ENCODE data around the gene MED25. TPM values are rescaled to one million over a fixed set of nuclear protein-coding genes. Genes with fewer than 3 reads are reported as not detected.
A peak's percentile ranks its signal among the peaks of the same experiment; 100 is the strongest.

MED25 gene
- total RNA-seq, 1 experiment from 2014 or later = 81.2 TPM

DNA sequence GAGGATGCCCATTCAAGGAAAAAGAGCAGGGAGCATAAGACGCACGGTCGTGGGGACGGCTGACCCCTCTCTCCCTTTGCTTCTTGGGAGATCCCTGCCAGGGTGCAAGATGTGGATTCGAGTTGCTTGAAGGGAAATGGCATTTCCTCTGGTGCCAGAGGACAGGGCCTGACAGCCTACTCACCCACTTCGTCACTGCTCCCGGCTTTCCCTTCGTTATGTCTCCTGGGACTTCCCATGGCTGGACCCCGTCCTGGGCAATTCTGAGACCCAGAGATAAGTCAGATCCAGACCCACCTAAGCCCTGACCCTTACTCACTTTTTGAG is 60.6 kb downstream of the MED25 start:
- peaks cover 44% of the 10 kb centered on the region for H3K36me3 Mint-ChIP-seq
- CTCF ChIA-PET = interaction anchor here (1.0 to 1.9 kb wide), 3 partner anchors 9 to 12 kb away, joined by 4 to 12 read pairs (median 4); no protein-coding TSS in a partner anchor
- DNase-seq (ENCODE audit: low spot score) (no peak), ATAC-seq (no peak)
- no peaks in the 10 kb centered on the region for H3K9me3 Mint-ChIP-seq
- POLR2A ChIA-PET = interaction anchor here (0.6 kb wide), 1 partner anchor 42 kb away, joined by 3 read pairs; no protein-coding TSS in a partner anchor
- TF ChIP-seq ZNF512 (CRISPR knock-in tag; IDR thresholded peaks at IDR 0.05; ENCODE audit: borderline replicate concordance) (no peak), ZNF317 (CRISPR knock-in tag; IDR thresholded peaks at IDR 0.05; ENCODE audit: borderline replicate concordance, low read depth) (no peak), FOXJ3 (CRISPR knock-in tag; IDR thresholded peaks at IDR 0.05; ENCODE audit: borderline replicate concordance) (no peak), JUN (CRISPR knock-in tag; IDR thresholded peaks at IDR 0.05) (no peak), ATF6 (CRISPR knock-in tag; IDR thresholded peaks at IDR 0.05) (no peak), CREM (CRISPR knock-in tag; IDR thresholded peaks at IDR 0.05) (no peak)
- TF ChIP-seq, protein P1, sequence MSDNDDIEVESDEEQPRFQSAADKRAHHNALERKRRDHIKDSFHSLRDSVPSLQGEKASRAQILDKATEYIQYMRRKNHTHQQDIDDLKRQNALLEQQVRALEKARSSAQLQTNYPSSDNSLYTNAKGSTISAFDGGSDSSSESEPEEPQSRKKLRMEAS (CRISPR knock-in tag; IDR thresholded peaks at IDR 0.05) = no peak
- TF ChIP-seq, protein P2, sequence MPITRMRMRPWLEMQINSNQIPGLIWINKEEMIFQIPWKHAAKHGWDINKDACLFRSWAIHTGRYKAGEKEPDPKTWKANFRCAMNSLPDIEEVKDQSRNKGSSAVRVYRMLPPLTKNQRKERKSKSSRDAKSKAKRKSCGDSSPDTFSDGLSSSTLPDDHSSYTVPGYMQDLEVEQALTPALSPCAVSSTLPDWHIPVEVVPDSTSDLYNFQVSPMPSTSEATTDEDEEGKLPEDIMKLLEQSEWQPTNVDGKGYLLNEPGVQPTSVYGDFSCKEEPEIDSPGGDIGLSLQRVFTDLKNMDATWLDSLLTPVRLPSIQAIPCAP (CRISPR knock-in tag; IDR thresholded peaks at IDR 0.05) = no peak
- no peak overlapping the region for H3K4me3 Mint-ChIP-seq
- H3K4me1 Mint-ChIP-seq = peaks cover 23% of the 10 kb centered on the region
- H3K27me3 Mint-ChIP-seq (ENCODE audit: low read depth) = no peaks in the 10 kb centered on the region
- H3K27ac Mint-ChIP-seq = peak overlapping the region; percentile 100

DNA sequence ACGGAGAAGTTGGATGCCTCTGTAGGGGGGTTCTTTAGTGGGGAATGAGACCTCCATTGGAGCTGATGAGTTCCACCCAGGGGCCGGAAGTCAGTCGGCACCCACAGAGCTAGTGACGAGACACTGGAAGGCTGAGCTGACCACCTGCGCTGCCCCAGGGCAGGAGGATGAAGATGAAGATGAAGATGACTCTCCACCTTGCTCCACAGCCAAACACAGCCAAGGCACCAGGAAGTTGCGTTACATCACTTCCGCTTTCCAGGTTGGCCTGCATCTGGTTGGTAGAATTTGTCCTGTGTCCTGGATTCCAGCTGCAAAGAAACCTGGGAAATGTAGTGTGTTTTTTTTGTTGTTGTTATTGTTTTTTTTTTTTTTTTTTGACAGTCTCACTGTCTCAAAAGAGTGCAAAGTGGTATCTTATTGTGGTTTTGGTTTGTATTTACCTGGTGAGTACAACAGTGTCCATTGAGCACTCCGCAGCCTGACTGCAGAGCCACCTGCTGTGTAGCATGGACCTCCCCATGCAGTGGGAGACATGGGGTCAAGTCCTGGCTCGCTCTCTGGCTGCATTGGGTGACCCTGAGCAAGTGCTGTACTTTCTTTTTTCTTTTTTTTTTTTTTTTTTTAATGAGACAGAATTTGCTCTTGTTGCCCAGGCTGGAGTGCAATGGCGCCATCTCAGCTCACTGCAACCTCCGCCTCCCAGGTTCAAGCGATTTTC is 61.3 kb downstream of the MED25 start:
- H3K27me3 Mint-ChIP-seq (ENCODE audit: low read depth) = no peaks in the 10 kb centered on the region
- no peak for TF ChIP-seq JAZF1 (CRISPR knock-in tag; IDR thresholded peaks at IDR 0.05)
- 0 out of 2 replicates have a peak, but pooled peaks have one; percentile 21 for TF ChIP-seq ZNF512 (CRISPR knock-in tag; IDR thresholded peaks at IDR 0.05; ENCODE audit: borderline replicate concordance)
- ATAC-seq (no peak), DNase-seq (ENCODE audit: low spot score) (no peak)
- peaks cover 46% of the 10 kb centered on the region for H3K36me3 Mint-ChIP-seq
- H3K9me3 Mint-ChIP-seq = no peaks in the 10 kb centered on the region
- CTCF ChIA-PET = interaction anchor here (1.0 to 2.8 kb wide), 3 partner anchors 9 to 13 kb away, joined by 4 to 11 read pairs (median 4); no protein-coding TSS in a partner anchor
- H3K4me3 Mint-ChIP-seq = peak overlapping the region; percentile 10; the same call in 1 of the 2 replicates
- H3K27ac Mint-ChIP-seq = peak overlapping the region; percentile 100; the same call in 1 of the 2 replicates
- POLR2A ChIA-PET = interaction anchor here (0.6 kb wide), 1 partner anchor 42 kb away, joined by 3 read pairs; no protein-coding TSS in a partner anchor
- peaks cover 23% of the 10 kb centered on the region for H3K4me1 Mint-ChIP-seq

- Mint-ChIP-seq H3K27me3 (ENCODE audit: low read depth) (no peaks in the 10 kb centered on the region), H3K4me3 (no peak overlapping the region), H3K9me3 (no peaks in the 10 kb centered on the region), H3K36me3 (peaks cover 53% of the 10 kb centered on the region), H3K27ac (no peak overlapping the region), H3K4me1 (peaks cover 18% of the 10 kb centered on the region)
- POLR2A ChIA-PET = no interaction called here
- no peak for DNase-seq (ENCODE audit: low spot score)
- TF ChIP-seq OVOL2 (CRISPR knock-in tag; IDR thresholded peaks at IDR 0.05; ENCODE audit: borderline replicate concordance) = no peak
- TF ChIP-seq, protein P3, sequence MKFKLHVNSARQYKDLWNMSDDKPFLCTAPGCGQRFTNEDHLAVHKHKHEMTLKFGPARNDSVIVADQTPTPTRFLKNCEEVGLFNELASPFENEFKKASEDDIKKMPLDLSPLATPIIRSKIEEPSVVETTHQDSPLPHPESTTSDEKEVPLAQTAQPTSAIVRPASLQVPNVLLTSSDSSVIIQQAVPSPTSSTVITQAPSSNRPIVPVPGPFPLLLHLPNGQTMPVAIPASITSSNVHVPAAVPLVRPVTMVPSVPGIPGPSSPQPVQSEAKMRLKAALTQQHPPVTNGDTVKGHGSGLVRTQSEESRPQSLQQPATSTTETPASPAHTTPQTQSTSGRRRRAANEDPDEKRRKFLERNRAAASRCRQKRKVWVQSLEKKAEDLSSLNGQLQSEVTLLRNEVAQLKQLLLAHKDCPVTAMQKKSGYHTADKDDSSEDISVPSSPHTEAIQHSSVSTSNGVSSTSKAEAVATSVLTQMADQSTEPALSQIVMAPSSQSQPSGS (CRISPR knock-in tag; IDR thresholded peaks at IDR 0.05; ENCODE audit: borderline replicate concordance, low read depth) = 0 out of 2 replicates have a peak, but pooled peaks have one; percentile 45
- no peak for ATAC-seq
- CTCF ChIA-PET = interaction anchor here (2.8 kb wide), 1 partner anchor 10 kb away, joined by 11 read pairs; no protein-coding TSS in a partner anchor
Observed at GRCh38 chr19:49880162-49880869, 62.2 kb downstream of the MED25 start.

Data from WTC11 (cell line).